HCT116 (cell line): ENCODE measurements around the gene TMEM63B. TPM values are rescaled to one million over a fixed set of nuclear protein-coding genes. Genes with fewer than 3 reads are reported as not detected.

Source experiments
- ATAC-seq: fragments of 200-7000 bp; cut with Tn5 transposase; 2 replicates; pipeline ENCODE4 v1.9.1; 2020; ENCODE audit warnings: mild to moderate bottlenecking, moderate library complexity
- BruUV-seq: library from RNA; stranded (reverse); fragments of 400-500 nt; replicated peaks from 2 replicates; lab custom pipeline; 2021; lab: Mats Ljungman, UMichigan
- CTCF ChIA-PET: fragments of 300-600 bp; sonication (Branson Sonifier 250); formaldehyde crosslinking; loops from one replicate; lab custom pipeline; 2021; ENCODE audit warnings: antibody characterized with exemption; lab: Charles Lee
- POLR2A ChIA-PET: fragments of 300-600, 350-600 bp; sonication (Branson Sonifier 250); formaldehyde crosslinking; loops from one replicate; lab custom pipeline; 2021; ENCODE audit warnings: antibody characterized with exemption; lab: Charles Lee
- RAD21 ChIA-PET, 2 experiments: fragments of 300-600 bp; sonication (Branson Sonifier 250); formaldehyde crosslinking; loops; one replicate each; lab custom pipeline; 2023; ENCODE audit warnings: low total read pairs in 2 of 2; ENCODE audit not compliant: uncharacterized antibody in 2 of 2, unreplicated experiment in 2 of 2, low non-redundant PET in 1 of 2; lab: Charles Lee
- DNase-seq: peaks from one replicate; pipeline ENCODE4 v3.0.0-alpha.2; 2010; ENCODE audit warnings: low read depth, low spot score
- H2AFZ ChIP-seq: fragments of 200-600 bp; shearing (Covaris generic), sonication (generic); 2 replicates; pipeline ENCODE4 v1.6.1; 2017; ENCODE audit warnings: low read depth, mixed run types, mixed read lengths, antibody characterized with exemption, low read length; ENCODE audit not compliant: poor library complexity, severe bottlenecking
- H3K27ac ChIP-seq: 2 replicates; pipeline ENCODE4 v1.5.1; 2012; ENCODE audit warnings: low read depth, low read length
- H3K27me3 ChIP-seq: fragments of 200-600 bp; sonication (generic); 2 replicates; pipeline ENCODE4 v1.6.1; 2016; ENCODE audit warnings: mixed run types, low read length, mixed read lengths; ENCODE audit not compliant: insufficient read depth
- H3K36me3 ChIP-seq, 2 experiments: fragments of 200-500 bp in 1 of 2; fragments of 200-600 bp in 1 of 2; sonication (Bioruptor generic) in 1 of 2; sonication (generic) in 1 of 2; 2 replicates each; pipeline versions ENCODE4 v1.5.1 to v1.6.1; 2014 to 2016; ENCODE audit warnings: low read length in 2 of 2, inconsistent platforms in 1 of 2, mixed read lengths in 1 of 2, mixed run types in 1 of 2; ENCODE audit not compliant: insufficient read depth in 2 of 2, control insufficient read depth in 1 of 2
- H3K4me1 ChIP-seq, 2 experiments: fragments of 200-600 bp in 1 of 2; sonication (generic) in 1 of 2; 2 replicates each; pipeline versions ENCODE4 v1.5.1 to v1.6.1; 2012 to 2017; ENCODE audit warnings: low read length in 2 of 2, inconsistent platforms in 1 of 2, mild to moderate bottlenecking in 1 of 2, mixed read lengths in 1 of 2, mixed run types in 1 of 2, moderate library complexity in 1 of 2; ENCODE audit not compliant: insufficient read depth in 2 of 2, control insufficient read depth in 1 of 2
- H3K4me2 ChIP-seq: fragments of 200-600 bp; sonication (generic); 2 replicates; pipeline ENCODE4 v1.6.1; 2017; ENCODE audit warnings: mixed run types, low read length, mixed read lengths
- H3K4me3 ChIP-seq, 2 experiments: fragments of 200-600 bp in 1 of 2; sonication (generic) in 1 of 2; replicated peaks in 1 of 2; 2 replicates each; pipeline ENCODE4 v1.5.1; 2011 to 2016; ENCODE audit warnings: low read length in 2 of 2, control low read depth in 1 of 2, low read depth in 1 of 2, mild to moderate bottlenecking in 1 of 2, mixed read lengths in 1 of 2, mixed run types in 1 of 2
- H3K79me2 ChIP-seq: fragments of 200-600 bp; sonication (generic); 2 replicates; pipeline ENCODE4 v1.6.1; 2017; ENCODE audit warnings: mild to moderate bottlenecking, mixed run types, low read length, moderate library complexity, mixed read lengths; ENCODE audit not compliant: insufficient read depth
- H3K9ac ChIP-seq: fragments of 200-600 bp; sonication (generic); 2 replicates; pipeline ENCODE4 v1.6.1; 2016; ENCODE audit warnings: low read length, mixed read lengths
- H3K9me2 ChIP-seq: fragments of 200-600 bp; sonication (generic), shearing (Covaris generic); 2 replicates; pipeline ENCODE4 v1.6.1; 2017; ENCODE audit warnings: mixed run types, mild to moderate bottlenecking, moderate library complexity; ENCODE audit not compliant: insufficient read depth
- H3K9me3 ChIP-seq, 2 experiments: fragments of 200-500 bp in 1 of 2; fragments of 200-600 bp in 1 of 2; sonication (Bioruptor generic) in 1 of 2; sonication (generic) in 1 of 2; 2 replicates each; pipeline ENCODE4 v1.6.1; 2014 to 2017; ENCODE audit warnings: low read length in 2 of 2, mixed read lengths in 2 of 2, inconsistent platforms in 1 of 2, low read depth in 1 of 2, mild to moderate bottlenecking in 1 of 2, mixed run types in 1 of 2, moderate library complexity in 1 of 2; ENCODE audit not compliant: control insufficient read depth in 1 of 2, insufficient read depth in 1 of 2
- H4K20me1 ChIP-seq: fragments of 200-600 bp; sonication (generic), shearing (Covaris generic); 2 replicates; pipeline ENCODE4 v1.6.1; 2017; ENCODE audit warnings: mixed run types, mild to moderate bottlenecking, moderate library complexity; ENCODE audit not compliant: insufficient read depth
- ATF3 ChIP-seq: IDR thresholded peaks from 2 replicates; pipeline ENCODE4 v1.6.1; 2012
- CBX3 ChIP-seq: IDR thresholded peaks from 2 replicates; pipeline ENCODE4 v1.6.1; 2012; ENCODE audit warnings: low read depth
- EGR1 ChIP-seq: IDR thresholded peaks from 2 replicates; pipeline ENCODE4 v1.6.1; 2012; ENCODE audit warnings: low read depth
- ELF1 ChIP-seq: IDR thresholded peaks from 2 replicates; pipeline ENCODE4 v1.6.1; 2012; ENCODE audit warnings: low read depth, borderline replicate concordance
- EZH2phosphoT487 ChIP-seq: fragments of 200-600 bp; IDR thresholded peaks from 2 replicates; pipeline ENCODE4 v1.6.1; 2018; ENCODE audit warnings: antibody characterized with exemption, borderline replicate concordance
- MAX ChIP-seq: IDR thresholded peaks from 2 replicates; pipeline ENCODE4 v1.6.1; 2012
- POLR2A ChIP-seq: IDR thresholded peaks from 2 replicates; pipeline ENCODE4 v1.7.0; 2011; ENCODE audit warnings: borderline replicate concordance; ENCODE audit not compliant: insufficient read depth, insufficient read length; ENCODE audit errors: extremely low read depth
- RAD21 ChIP-seq: IDR thresholded peaks from 2 replicates; pipeline ENCODE4 v1.6.1; 2012; ENCODE audit warnings: low read depth, mild to moderate bottlenecking
- REST ChIP-seq: IDR thresholded peaks from 2 replicates; pipeline ENCODE4 v1.6.1; 2012; ENCODE audit warnings: low read depth
- SP1 ChIP-seq: IDR thresholded peaks from 2 replicates; pipeline ENCODE4 v1.6.1; 2012; ENCODE audit warnings: low read depth
- SRF ChIP-seq: IDR thresholded peaks from 2 replicates; pipeline ENCODE4 v1.6.1; 2012; ENCODE audit warnings: low read depth
- TCF7L2 ChIP-seq: IDR thresholded peaks from 2 replicates; pipeline ENCODE4 v1.7.0; 2011; ENCODE audit warnings: borderline replicate concordance, inconsistent platforms; ENCODE audit not compliant: insufficient read depth, insufficient read length; ENCODE audit errors: extremely low read depth
- YY1 ChIP-seq: IDR thresholded peaks from 2 replicates; pipeline ENCODE4 v1.6.1; 2011; ENCODE audit warnings: low read length, low read depth, moderate library complexity, mild to moderate bottlenecking; ENCODE audit not compliant: insufficient replicate concordance; ENCODE audit errors: extremely low read depth
- ZFX ChIP-seq: fragments of 450-650 bp; IDR thresholded peaks from 2 replicates; pipeline ENCODE4 v1.6.1; 2017
- ZNF274 ChIP-seq: fragments of 200-500 bp; sonication (Bioruptor generic); IDR thresholded peaks from 2 replicates; pipeline ENCODE4 v1.6.1; 2014; ENCODE audit warnings: mild to moderate bottlenecking, low read depth, low read length, inconsistent platforms
- intact Hi-C: fragments of 100-400 bp; cut with micrococcal nuclease; formaldehyde crosslinking; loops from 2 replicates; pipeline ENCODE4 v1.10.0; 2022
- total RNA-seq: library from RNA; stranded (reverse); gene quantifications from one replicate; pipeline ENCODE4 v1.2.1, GENCODE V29; 2021; ENCODE audit not compliant: unreplicated experiment

The TMEM63B gene
- total RNA-seq, 1 experiment from 2014 or later: 58.2 TPM

GRCh38 chr6:44179648-44180047 is 52.3 kb downstream of the TMEM63B start:
- H3K9me2 ChIP-seq: no peaks in the 10 kb centered on the region
- H3K27me3 ChIP-seq: no peaks in the 10 kb centered on the region
- ChIA-PET POLR2A (interaction anchor here (0.9 kb wide), 1 partner anchor 18 kb away, joined by 3 read pairs; no protein-coding TSS in a partner anchor), CTCF (no interaction called here), RAD21 (interaction anchor here in 1 of 2 experiments (0.7 kb wide), 1 partner anchor 51 kb away, joined by 3 read pairs; no protein-coding TSS in a partner anchor)
- H4K20me1 ChIP-seq: no peaks in the 10 kb centered on the region
- no peaks in the 10 kb centered on the region for H3K79me2 ChIP-seq
- ATAC-seq: no peak
- H3K27ac ChIP-seq: no peak overlapping the region
- H3K9ac ChIP-seq: no peak overlapping the region
- BruUV-seq: no TSS peak
- no peaks in the 10 kb centered on the region for H3K9me3 ChIP-seq
- DNase-seq: no peak
- no peaks in the 10 kb centered on the region for H3K36me3 ChIP-seq
- no peak overlapping the region for H3K4me3 ChIP-seq
- no peak overlapping the region for H2AFZ ChIP-seq
- TF ChIP-seq TCF7L2 (no peak), RAD21 (no peak), YY1 (no peak), EZH2phosphoT487 (no peak), ZFX (no peak), ELF1 (no peak), EGR1 (no peak), SP1 (no peak)
- H3K4me2 ChIP-seq: no peak overlapping the region
- intact Hi-C loops: no loop called here
- H3K4me1 ChIP-seq: peaks cover 0 to 11% of the 10 kb centered on the region in 2 experiments; a peak in 1 of 4 replicates

GRCh38 chr6:44180406-44180805 is 53.1 kb downstream of the TMEM63B start:
- CTCF ChIA-PET: interaction anchor here (0.7 kb wide), 1 partner anchor 61 kb away, joined by 3 read pairs; no protein-coding TSS in a partner anchor
- POLR2A ChIA-PET: no interaction called here
- Histone ChIP-seq H4K20me1 (no peaks in the 10 kb centered on the region), H3K79me2 (no peaks in the 10 kb centered on the region), H3K36me3 (no peaks in the 10 kb centered on the region), H2AFZ (no peak overlapping the region), H3K9me2 (no peaks in the 10 kb centered on the region), H3K4me1 (peaks cover 0 to 11% of the 10 kb centered on the region in 2 experiments; a peak in 1 of 4 replicates), H3K9me3 (no peaks in the 10 kb centered on the region), H3K27ac (no peak overlapping the region)
- DNase-seq (no peak), ATAC-seq (no peak)
- intact Hi-C loops: no loop called here
- BruUV-seq: no TSS peak
- RAD21 ChIA-PET: no interaction called here
- no peak for TF ChIP-seq SRF
- no peak for TF ChIP-seq ZNF274
- TF ChIP-seq CBX3: no peak
- TF ChIP-seq POLR2A: no peak
- no peak for TF ChIP-seq MAX
- TF ChIP-seq REST: no peak
- TF ChIP-seq ATF3: no peak
- TF ChIP-seq, all 23 proteins: peak for 0
- Histone ChIP-seq H3K9ac (no peak overlapping the region), H3K4me2 (no peak overlapping the region), H3K27me3 (no peaks in the 10 kb centered on the region), H3K4me3 (no peak overlapping the region)
